GM12878 (cell line): ENCODE data around the gene HIVEP3. TPM values are rescaled to one million over a fixed set of nuclear protein-coding genes. Genes with fewer than 3 reads are reported as not detected.

Experiments used
- ATAC-seq: fragments of 200-7000 bp; cut with Tn5 transposase; 3 replicates; pipeline ENCODE4 v1.9.1; 2020; ENCODE audit warnings: mild to moderate bottlenecking, moderate library complexity
- BruUV-seq: library from RNA; stranded (reverse); fragments of 400-500 nt; replicated peaks from 2 replicates; lab custom pipeline; 2021; lab: Mats Ljungman, UMichigan
- CTCF ChIA-PET: fragments of 300-600 bp; sonication (Branson Sonifier 250); formaldehyde crosslinking; extraction: SDS; loops from one replicate; lab custom pipeline; 2021; ENCODE audit warnings: inconsistent platforms; lab: Yijun Ruan, JAX
- POLR2A ChIA-PET: fragments of 350-600 bp; formaldehyde crosslinking; extraction: SDS; loops from one replicate; lab custom pipeline; 2021; ENCODE audit warnings: inconsistent platforms; lab: Charles Lee
- RAD21 ChIA-PET: fragments of 300-600 bp; sonication (Branson Sonifier 250); formaldehyde crosslinking; loops from one replicate; lab custom pipeline; 2023; ENCODE audit warnings: antibody characterized with exemption; ENCODE audit not compliant: unreplicated experiment; lab: Charles Lee
- SMC1A ChIA-PET: fragments of 300-600 bp; sonication (Branson Sonifier 250); formaldehyde crosslinking; loops from one replicate; lab custom pipeline; 2023; ENCODE audit not compliant: unreplicated experiment, uncharacterized antibody; lab: Charles Lee
- DNase-seq: peaks from one replicate; pipeline ENCODE4 v3.0.0-alpha.2; 2011; ENCODE audit warnings: low read depth, low spot score
- FAIRE-seq: peaks from 3 replicates; lab custom pipeline; 2011; peaks lifted over from hg19 to GRCh38; lab: Jason Lieb, UNC
- H2AFZ ChIP-seq: 2 replicates; pipeline ENCODE4 v1.6.0; 2011; ENCODE audit warnings: low read depth, low read length, control low read depth; ENCODE audit not compliant: control insufficient read depth
- H3K27ac ChIP-seq: 2 replicates; pipeline ENCODE4 v1.5.1; 2011; ENCODE audit warnings: control low read depth; ENCODE audit not compliant: control insufficient read depth, insufficient read depth
- H3K27me3 ChIP-seq, 2 experiments: replicated peaks in 1 of 2; 2 replicates each; pipeline versions ENCODE4 v1.6.0 to v1.6.1; 2011; ENCODE audit warnings: low read length in 1 of 2; ENCODE audit not compliant: control insufficient read depth in 2 of 2, insufficient read depth in 2 of 2
- H3K36me3 ChIP-seq, 2 experiments: 2 replicates each; pipeline ENCODE4 v1.5.1; 2011; ENCODE audit warnings: low read length in 1 of 2; ENCODE audit not compliant: control insufficient read depth in 2 of 2, insufficient read depth in 2 of 2
- H3K4me1 ChIP-seq: 2 replicates; pipeline ENCODE4 v1.6.1; 2011; ENCODE audit warnings: mild to moderate bottlenecking, low read length, moderate library complexity, mixed read lengths; ENCODE audit not compliant: control insufficient read depth, insufficient read depth
- H3K4me2 ChIP-seq: 2 replicates; pipeline ENCODE4 v1.6.0; 2011; ENCODE audit warnings: control low read depth; ENCODE audit not compliant: control insufficient read depth, insufficient read depth
- H3K4me3 ChIP-seq: fragments of 200-600 bp; sonication (generic); 2 replicates; pipeline ENCODE4 v1.5.1; 2016
- H3K79me2 ChIP-seq: 2 replicates; pipeline ENCODE4 v1.6.0; 2011; ENCODE audit warnings: low read length; ENCODE audit not compliant: control insufficient read depth, insufficient read depth
- H3K9ac ChIP-seq: 2 replicates; pipeline ENCODE4 v1.8.0; 2011; ENCODE audit warnings: low read length, control low read depth, mixed read lengths; ENCODE audit not compliant: control insufficient read depth, insufficient read depth
- H3K9me3 ChIP-seq: replicated peaks from 3 replicates; pipeline ENCODE4 v1.5.1; 2011; ENCODE audit warnings: mild to moderate bottlenecking, low read length; ENCODE audit not compliant: control insufficient read depth, insufficient read depth
- H4K20me1 ChIP-seq: 2 replicates; pipeline ENCODE4 v1.6.0; 2011; ENCODE audit not compliant: control insufficient read depth, insufficient read depth
- EP300 ChIP-seq, 2 experiments: fragments of 150-350 bp in 1 of 2; IDR thresholded peaks; 2 replicates each; pipeline ENCODE4 v1.6.1; 2011 to 2012; ENCODE audit warnings: low read depth in 2 of 2, low read length in 2 of 2, borderline replicate concordance in 1 of 2, improper control_type of control experiment in 1 of 2, inconsistent platforms in 1 of 2; ENCODE audit not compliant: control insufficient read depth in 1 of 2
- HCFC1 ChIP-seq: fragments of 150-350 bp; IDR thresholded peaks from 2 replicates; pipeline ENCODE4 v1.6.1; 2014; ENCODE audit warnings: low read length
- MYB ChIP-seq: fragments of 150-350 bp; IDR thresholded peaks from 2 replicates; pipeline ENCODE4 v1.6.1; 2014; ENCODE audit warnings: mild to moderate bottlenecking, low read depth, low read length, borderline replicate concordance
- POLR2AphosphoS2 ChIP-seq: IDR thresholded peaks from 2 replicates; pipeline ENCODE4 v1.6.1; 2011; ENCODE audit warnings: low read depth, mild to moderate bottlenecking, low read length, improper control_type of control experiment, moderate library complexity
- RBBP5 ChIP-seq: fragments of 200-600 bp; sonication (generic); conservative IDR thresholded peaks from 2 replicates; pipeline ENCODE4 v1.6.1; 2016
- SMC3 ChIP-seq: IDR thresholded peaks from 2 replicates; pipeline ENCODE4 v1.6.1; 2011; ENCODE audit warnings: low read length, improper control_type of control experiment, borderline replicate concordance
- ZZZ3 ChIP-seq: IDR thresholded peaks from 2 replicates; pipeline ENCODE4 v1.6.1; 2011; ENCODE audit warnings: low read depth; ENCODE audit not compliant: control insufficient read depth, insufficient read length
- WGBS: methylation state at CpG from one replicate; pipeline ENCODE4 v1.1.6; 2016; ENCODE audit warnings: low lambda C conversion rate; ENCODE audit not compliant: insufficient replicate concordance, insufficient coverage; ENCODE audit errors: missing lambda C conversion rate; 5-methylcytosine and 5-hydroxymethylcytosine counted together
- in situ Hi-C: fragments of 300-500 bp; cut with MboI; formaldehyde crosslinking; loops from 9 replicates; pipeline ENCODE4 v1.14.3; 2018; ENCODE audit warnings: mixed read lengths
- intact Hi-C: fragments of 100-400 bp; cut with micrococcal nuclease; formaldehyde crosslinking; loops from one replicate; pipeline ENCODE4 v1.14.2; 2022; ENCODE audit not compliant: unreplicated experiment
- polyA plus RNA-seq, 11 experiments: library from polyadenylated mRNA; depleted of rRNA in 4 of 11; unstranded in 6 of 11; stranded (reverse) in 5 of 11; fragments of >200 nt; fragmentation: Nextera tagmentation in 4 of 11; fragmentation: Illumina TruSeq in 1 of 11; extraction: Ambion mirVana in 4 of 11; extraction: Trizol in 1 of 11; gene quantifications; 1 replicate in 1 of 11; 2 replicates in 10 of 11; pipeline versions ENCODE4 v1.2.1 to v1.2.3, GENCODE V29; 2011 to 2016; ENCODE audit warnings: inconsistent platforms in 2 of 11, missing spikeins in 2 of 11, low read depth in 1 of 11
- total RNA-seq, 4 experiments: library from RNA; depleted of rRNA in 3 of 4; stranded (reverse); fragments of >200 nt in 3 of 4; fragmentation: Illumina TruSeq in 1 of 4; extraction: Trizol in 1 of 4; gene quantifications; 2 replicates each; pipeline versions ENCODE4 v1.2.1 to v1.2.3, GENCODE V29; 2013 to 2021
- TF ChIP-seq, protein P1 (sequence below): IDR thresholded peaks from 2 replicates; pipeline ENCODE4 v1.6.1; 2011; ENCODE audit warnings: low read depth, mild to moderate bottlenecking, low read length, moderate library complexity, borderline replicate concordance; ENCODE audit errors: extremely low read depth
- TF ChIP-seq, protein P2 (sequence below): IDR thresholded peaks from 2 replicates; pipeline ENCODE4 v1.6.1; 2012; ENCODE audit warnings: mild to moderate bottlenecking, low read depth, low read length
- TF ChIP-seq, protein P3 (sequence below): fragments of 450-650 bp; IDR thresholded peaks from 2 replicates; pipeline ENCODE4 v1.6.1; 2016; ENCODE audit warnings: mild to moderate bottlenecking, moderate library complexity, borderline replicate concordance
- TF ChIP-seq, protein P4 (sequence below): fragments of 450-650 bp; IDR thresholded peaks from 2 replicates; pipeline ENCODE4 v1.6.1; 2014; ENCODE audit warnings: mild to moderate bottlenecking

HIVEP3 gene
- total and polyA plus RNA-seq, 10 of the 15 experiments (the other 5 are each of a cell fraction or from before 2014, with no cell fraction given), result 1.8 to 13.6 (median 3.8) TPM

DNA sequence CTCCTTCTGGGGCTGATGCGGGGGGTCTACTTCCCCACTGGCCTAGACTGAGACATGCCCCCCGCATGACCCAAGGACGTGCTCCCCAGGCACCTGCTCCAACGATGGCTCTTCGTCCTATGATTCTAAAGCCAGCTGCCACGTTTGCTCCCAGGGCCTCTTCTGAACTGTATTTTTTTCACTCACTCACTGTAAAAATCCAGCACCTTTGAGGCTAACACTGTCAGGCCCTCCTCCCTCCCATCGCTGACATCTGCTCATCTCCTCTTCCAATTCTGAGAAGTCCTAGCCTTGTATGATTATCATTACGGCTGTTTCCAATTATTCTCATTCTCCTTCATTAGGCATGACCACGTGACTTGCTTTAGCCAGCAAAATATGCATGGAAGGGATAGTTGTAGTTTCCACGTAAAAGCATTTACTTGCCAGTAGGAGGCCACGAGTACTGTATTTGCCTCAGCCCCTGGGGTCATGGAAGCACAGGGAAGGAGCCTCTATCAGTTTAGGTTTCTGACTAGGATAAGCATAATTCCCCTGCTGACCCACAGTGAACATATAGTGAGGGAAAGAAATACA, 415.1 kb downstream of the HIVEP3 start:
- no peak overlapping the region for H2AFZ ChIP-seq
- TF ChIP-seq RBBP5 (no peak), MYB (no peak), SMC3 (no peak), HCFC1 (no peak), EP300 (IDR thresholded peaks at IDR 0.05; ENCODE audit: borderline replicate concordance in 1 of 2, control insufficient read depth in 1 of 2, low read depth in 2 of 2, low read length in 2 of 2) (no peak), POLR2AphosphoS2 (no peak), ZZZ3 (no peak)
- TF ChIP-seq, protein P1, sequence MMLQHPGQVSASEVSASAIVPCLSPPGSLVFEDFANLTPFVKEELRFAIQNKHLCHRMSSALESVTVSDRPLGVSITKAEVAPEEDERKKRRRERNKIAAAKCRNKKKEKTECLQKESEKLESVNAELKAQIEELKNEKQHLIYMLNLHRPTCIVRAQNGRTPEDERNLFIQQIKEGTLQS, result no peak
- TF ChIP-seq, protein P2, sequence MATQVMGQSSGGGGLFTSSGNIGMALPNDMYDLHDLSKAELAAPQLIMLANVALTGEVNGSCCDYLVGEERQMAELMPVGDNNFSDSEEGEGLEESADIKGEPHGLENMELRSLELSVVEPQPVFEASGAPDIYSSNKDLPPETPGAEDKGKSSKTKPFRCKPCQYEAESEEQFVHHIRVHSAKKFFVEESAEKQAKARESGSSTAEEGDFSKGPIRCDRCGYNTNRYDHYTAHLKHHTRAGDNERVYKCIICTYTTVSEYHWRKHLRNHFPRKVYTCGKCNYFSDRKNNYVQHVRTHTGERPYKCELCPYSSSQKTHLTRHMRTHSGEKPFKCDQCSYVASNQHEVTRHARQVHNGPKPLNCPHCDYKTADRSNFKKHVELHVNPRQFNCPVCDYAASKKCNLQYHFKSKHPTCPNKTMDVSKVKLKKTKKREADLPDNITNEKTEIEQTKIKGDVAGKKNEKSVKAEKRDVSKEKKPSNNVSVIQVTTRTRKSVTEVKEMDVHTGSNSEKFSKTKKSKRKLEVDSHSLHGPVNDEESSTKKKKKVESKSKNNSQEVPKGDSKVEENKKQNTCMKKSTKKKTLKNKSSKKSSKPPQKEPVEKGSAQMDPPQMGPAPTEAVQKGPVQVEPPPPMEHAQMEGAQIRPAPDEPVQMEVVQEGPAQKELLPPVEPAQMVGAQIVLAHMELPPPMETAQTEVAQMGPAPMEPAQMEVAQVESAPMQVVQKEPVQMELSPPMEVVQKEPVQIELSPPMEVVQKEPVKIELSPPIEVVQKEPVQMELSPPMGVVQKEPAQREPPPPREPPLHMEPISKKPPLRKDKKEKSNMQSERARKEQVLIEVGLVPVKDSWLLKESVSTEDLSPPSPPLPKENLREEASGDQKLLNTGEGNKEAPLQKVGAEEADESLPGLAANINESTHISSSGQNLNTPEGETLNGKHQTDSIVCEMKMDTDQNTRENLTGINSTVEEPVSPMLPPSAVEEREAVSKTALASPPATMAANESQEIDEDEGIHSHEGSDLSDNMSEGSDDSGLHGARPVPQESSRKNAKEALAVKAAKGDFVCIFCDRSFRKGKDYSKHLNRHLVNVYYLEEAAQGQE, result no peak
- TF ChIP-seq, protein P3, sequence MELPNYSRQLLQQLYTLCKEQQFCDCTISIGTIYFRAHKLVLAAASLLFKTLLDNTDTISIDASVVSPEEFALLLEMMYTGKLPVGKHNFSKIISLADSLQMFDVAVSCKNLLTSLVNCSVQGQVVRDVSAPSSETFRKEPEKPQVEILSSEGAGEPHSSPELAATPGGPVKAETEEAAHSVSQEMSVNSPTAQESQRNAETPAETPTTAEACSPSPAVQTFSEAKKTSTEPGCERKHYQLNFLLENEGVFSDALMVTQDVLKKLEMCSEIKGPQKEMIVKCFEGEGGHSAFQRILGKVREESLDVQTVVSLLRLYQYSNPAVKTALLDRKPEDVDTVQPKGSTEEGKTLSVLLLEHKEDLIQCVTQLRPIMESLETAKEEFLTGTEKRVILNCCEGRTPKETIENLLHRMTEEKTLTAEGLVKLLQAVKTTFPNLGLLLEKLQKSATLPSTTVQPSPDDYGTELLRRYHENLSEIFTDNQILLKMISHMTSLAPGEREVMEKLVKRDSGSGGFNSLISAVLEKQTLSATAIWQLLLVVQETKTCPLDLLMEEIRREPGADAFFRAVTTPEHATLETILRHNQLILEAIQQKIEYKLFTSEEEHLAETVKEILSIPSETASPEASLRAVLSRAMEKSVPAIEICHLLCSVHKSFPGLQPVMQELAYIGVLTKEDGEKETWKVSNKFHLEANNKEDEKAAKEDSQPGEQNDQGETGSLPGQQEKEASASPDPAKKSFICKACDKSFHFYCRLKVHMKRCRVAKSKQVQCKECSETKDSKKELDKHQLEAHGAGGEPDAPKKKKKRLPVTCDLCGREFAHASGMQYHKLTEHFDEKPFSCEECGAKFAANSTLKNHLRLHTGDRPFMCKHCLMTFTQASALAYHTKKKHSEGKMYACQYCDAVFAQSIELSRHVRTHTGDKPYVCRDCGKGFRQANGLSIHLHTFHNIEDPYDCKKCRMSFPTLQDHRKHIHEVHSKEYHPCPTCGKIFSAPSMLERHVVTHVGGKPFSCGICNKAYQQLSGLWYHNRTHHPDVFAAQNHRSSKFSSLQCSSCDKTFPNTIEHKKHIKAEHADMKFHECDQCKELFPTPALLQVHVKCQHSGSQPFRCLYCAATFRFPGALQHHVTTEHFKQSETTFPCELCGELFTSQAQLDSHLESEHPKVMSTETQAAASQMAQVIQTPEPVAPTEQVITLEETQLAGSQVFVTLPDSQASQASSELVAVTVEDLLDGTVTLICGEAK, result no peak
- TF ChIP-seq, protein P4, sequence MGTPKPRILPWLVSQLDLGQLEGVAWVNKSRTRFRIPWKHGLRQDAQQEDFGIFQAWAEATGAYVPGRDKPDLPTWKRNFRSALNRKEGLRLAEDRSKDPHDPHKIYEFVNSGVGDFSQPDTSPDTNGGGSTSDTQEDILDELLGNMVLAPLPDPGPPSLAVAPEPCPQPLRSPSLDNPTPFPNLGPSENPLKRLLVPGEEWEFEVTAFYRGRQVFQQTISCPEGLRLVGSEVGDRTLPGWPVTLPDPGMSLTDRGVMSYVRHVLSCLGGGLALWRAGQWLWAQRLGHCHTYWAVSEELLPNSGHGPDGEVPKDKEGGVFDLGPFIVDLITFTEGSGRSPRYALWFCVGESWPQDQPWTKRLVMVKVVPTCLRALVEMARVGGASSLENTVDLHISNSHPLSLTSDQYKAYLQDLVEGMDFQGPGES, result no peak

More for the DNA sequence above, 415.1 kb downstream of the HIVEP3 start:
- RAD21 ChIA-PET, result no interaction called here
- DNase-seq (no peak), FAIRE-seq (no peak), ATAC-seq (no peak)
- intact Hi-C loops, result no loop called here
- H3K79me2 ChIP-seq, result no peaks in the 10 kb centered on the region
- SMC1A ChIA-PET, result interaction anchor here (0.9 kb wide), 1 partner anchor 16 kb away, joined by 3 read pairs; no protein-coding TSS in a partner anchor
- H4K20me1 ChIP-seq, result no peaks in the 10 kb centered on the region
- in situ Hi-C loops, result no loop called here
- 57% methylated on average over 11 of the region's 11 CpGs for WGBS
- H3K27me3 ChIP-seq, result no peaks in the 10 kb centered on the region; a peak in 1 of 4 replicates
- CTCF ChIA-PET, result interaction anchor here (0.9 kb wide), 1 partner anchor 13 kb away, joined by 3 read pairs; no protein-coding TSS in a partner anchor
- H3K4me1 ChIP-seq, result peaks cover 8% of the 10 kb centered on the region
- BruUV-seq, result no TSS peak
- no peak overlapping the region for H3K27ac ChIP-seq
- no peak overlapping the region for H3K9ac ChIP-seq
- no peak overlapping the region for H3K4me2 ChIP-seq
- POLR2A ChIA-PET, result no interaction called here
- no peaks in the 10 kb centered on the region for H3K36me3 ChIP-seq
- H3K4me3 ChIP-seq, result no peak overlapping the region
- no peaks in the 10 kb centered on the region for H3K9me3 ChIP-seq
